Activated CD4-positive, CD25-positive, alpha-beta regulatory T cell treated with anti-CD3 and anti-CD28 coated beads, Interleukin-2, amount 50 U/mL, for 72 hours (primary cell): ENCODE measurements around the gene TEDC1.
A peak's percentile ranks its signal among the peaks of the same experiment; 100 is the strongest.

ENCODE experiments used
- DNase-seq: peaks from one replicate; pipeline ENCODE4 v3.0.0; 2021

The TEDC1 gene

DNA sequence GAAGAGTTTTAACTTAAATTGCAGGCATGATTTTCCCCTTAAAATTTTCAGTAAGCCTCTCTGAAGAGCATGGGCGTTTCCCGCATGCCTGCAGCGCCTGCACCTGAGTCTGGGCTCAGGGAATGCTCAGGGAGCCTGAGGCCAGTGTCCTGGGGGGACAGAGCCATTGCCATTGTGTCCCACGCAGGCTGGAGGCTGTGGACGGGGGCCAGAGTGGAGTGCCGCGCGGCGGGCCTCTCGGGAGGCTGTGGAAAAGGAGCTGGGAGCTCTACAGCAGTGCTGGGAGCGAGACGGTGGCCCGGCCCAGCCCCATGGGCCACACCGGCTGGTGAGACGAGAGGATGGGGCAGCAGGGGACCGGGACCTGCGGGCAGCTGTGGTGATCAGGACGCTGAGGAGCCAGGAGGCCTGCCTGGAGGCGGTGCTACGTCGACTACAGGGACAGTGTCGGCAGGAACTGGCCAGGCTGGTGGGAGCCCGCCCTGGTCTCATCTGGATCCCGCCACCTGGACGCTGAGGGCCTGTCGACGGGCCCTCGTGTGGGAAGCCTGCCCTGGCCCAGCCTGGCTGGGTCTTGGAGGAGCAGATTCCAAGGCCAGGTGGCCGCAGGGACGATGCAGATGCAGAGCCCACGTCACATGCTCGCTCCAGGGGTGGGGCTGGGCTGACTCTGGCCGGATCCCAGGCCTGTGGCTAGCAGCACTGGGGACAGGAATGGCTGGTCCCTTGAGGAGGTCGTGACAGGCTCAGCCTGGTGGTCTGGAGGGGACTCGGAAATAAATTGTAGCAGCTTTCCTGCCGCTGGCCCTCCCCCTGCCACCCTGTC, 7.6 kb downstream of the TEDC1 start:
- DNase-seq = no peak

DNA sequence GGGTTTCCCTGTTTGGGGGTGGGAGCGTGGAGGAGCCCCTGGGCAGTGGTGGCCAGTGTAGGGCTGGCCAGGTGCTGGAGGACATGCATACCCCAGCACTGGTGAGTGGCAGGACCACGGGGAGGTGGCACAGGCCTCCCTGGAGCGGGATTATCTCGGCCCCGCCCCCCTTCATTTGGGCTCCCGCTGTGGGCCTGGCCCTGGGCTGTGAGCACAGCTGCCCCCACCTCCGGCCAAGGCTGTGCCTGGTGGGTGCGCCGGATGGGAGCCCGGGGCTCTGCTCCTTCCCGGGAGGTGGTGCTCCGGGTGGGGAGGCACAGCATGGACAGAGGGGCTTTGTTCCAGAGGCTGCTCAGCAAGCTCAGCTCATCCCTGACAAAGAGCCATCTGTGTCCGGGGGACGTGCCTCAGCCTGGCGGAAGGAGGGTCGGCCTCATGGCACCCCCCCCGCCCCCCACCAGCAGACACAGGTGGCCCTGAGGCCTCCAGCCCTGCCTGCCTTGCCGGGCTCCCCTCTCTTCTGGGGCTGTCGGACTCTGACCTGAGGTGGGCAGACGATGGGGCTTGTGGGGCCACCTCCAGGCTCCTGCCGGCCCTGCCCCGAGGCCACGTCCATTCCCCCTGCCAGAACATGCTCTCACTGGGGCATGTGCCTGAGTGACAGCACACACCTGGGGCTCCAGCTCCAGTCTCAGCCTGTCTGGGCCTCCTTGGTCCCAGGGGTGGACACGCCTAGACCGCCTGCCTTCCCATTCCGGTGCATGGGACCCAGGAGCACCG, 8.4 kb downstream of the TEDC1 start:
- no peak for DNase-seq

GRCh38 chr14:105500036-105500725, 9.1 kb downstream of the TEDC1 start:
- no peak for DNase-seq

DNA sequence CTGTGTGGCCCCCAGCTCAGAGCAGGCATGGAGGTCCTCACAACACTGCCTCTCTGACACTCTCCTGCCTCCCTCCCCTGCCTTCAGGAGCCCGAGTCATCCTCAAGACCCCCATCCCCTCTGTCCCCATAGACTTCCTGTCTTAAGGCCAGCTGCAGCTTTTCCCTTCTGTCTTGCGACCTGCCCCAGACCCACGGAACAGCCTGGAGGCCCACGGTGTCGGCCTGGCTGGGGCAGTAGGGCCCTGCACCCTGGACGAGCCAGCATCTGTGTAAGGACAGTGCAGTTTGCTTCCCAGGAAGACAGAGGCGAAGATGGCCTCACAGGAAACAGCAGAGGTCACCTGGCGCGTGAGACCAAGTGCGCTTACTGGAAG, 9.7 kb downstream of the TEDC1 start:
- no peak for DNase-seq

- DNase-seq = no peak
These were observed 10.7 kb downstream of the TEDC1 start for GRCh38 chr14:105501504-105502291.

DNA sequence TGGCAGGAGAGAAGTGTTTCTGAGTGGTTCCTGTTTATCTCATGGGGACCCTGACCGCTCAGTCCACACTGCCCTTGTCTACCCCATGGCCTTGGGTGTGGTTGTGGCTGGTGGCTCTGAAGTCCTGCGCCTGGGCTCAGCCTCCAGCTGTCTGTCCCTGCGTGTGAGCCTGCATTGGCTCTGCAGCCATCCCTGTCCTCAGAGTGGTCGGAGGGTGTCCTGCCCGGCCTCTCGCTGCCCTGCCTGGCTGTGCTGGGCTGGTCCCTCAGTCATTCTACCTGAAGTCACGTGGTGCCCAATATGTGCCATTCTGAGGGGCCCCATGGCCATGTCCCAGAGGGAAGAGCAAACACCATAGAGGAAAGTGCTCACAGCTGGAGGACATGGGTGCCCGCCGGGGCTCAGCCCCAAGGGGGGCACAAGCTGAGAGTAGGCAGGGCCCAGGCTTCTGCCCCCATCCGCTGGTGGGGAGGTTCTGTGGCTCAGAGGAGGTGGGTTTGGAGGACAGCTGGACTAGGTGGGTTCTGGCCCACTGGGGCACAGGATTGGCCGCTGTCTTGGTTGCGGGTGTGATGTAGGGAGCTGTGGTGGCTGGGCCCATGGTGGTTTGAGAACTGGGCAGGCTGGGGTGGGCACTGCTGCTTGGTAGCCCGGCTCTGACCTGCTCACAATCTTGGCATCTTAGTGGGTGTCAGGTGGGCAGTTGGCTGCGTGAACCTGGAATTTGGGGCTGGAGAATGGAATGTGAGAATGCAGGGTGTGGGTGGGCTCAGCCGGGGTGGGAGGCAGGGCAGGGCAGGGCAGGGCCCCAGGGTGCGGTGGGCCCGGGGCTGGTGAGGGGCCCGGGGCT, 11.6 kb downstream of the TEDC1 start:
- no peak for DNase-seq

GRCh38 chr14:105503296-105503640, 12.2 kb downstream of the TEDC1 start:
- no peak for DNase-seq

- no peak for DNase-seq
These were observed 13.1 kb downstream of the TEDC1 start for GRCh38 chr14:105503935-105504692.

- no peak for DNase-seq
These were observed 14.1 kb downstream of the TEDC1 start for GRCh38 chr14:105505101-105505500.

DNA sequence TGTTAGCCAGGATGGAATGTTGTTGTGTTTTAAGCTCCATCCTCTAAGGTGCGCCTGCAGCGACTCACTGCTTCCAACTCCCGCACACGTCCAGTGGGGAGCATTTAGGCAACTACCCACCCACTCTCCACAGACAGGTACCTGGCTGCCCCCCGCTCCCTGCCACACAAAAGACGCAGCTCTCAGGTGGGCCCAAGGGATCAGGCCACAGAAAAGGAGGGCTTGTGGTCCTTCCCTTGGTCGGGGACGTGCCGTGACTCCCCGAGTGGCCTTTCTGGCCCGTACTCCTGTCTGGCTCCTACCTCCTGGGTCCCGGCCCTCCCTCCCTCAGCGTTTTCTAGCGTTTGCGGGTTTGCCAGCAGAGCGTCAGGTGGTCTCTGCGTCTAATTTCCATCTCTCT, 16.2 kb downstream of the TEDC1 start:
- no peak for DNase-seq

GRCh38 chr14:105508069-105508468, 17.0 kb downstream of the TEDC1 start:
- DNase-seq = no peak

DNA sequence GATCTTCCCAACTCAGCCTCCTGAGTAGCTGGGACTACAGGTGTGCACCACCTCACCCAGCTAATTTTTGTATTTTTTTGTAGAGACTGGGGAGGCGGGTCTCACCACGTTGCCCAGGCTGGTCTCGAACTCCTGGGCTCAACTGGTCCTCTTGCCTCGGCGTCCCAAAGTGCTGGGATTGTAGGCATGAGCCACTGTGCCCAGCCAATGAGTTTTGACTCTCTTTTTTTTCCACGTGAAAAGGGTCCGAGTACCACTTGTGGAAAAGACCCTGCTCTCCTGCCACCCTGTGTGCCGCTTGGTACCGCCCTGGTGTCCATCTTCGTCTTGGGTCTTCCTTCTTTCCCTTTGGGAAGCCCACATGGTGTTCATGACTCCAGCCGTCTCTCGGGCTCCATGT, 17.6 kb downstream of the TEDC1 start:
- no peak for DNase-seq

DNA sequence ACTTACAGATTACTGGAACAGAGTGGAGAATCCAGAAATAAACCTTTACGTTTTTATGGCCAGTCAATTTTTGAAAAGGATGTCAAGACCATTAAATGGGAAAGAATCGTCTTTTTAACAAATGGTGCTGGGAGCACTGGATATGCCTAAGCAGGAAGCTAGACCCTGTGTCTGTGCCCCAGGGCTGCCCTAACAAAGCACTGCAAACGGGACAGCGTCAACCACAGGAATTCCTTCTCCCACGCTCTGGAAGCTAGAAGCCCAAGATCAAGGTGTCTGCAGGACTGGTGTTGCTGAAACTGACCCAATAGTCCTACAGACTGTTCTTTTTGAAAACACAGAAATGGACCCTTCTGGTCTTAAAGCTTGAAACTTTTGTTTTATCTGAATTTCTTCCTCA, 26.1 kb downstream of the TEDC1 start:
- no peak for DNase-seq

GRCh38 chr14:105519946-105520698, 29.1 kb downstream of the TEDC1 start:
- no peak for DNase-seq

- DNase-seq = no peak
These were observed 34.3 kb downstream of the TEDC1 start for GRCh38 chr14:105525326-105525725.

GRCh38 chr14:105525861-105526775, 35.1 kb downstream of the TEDC1 start, which contains the start of gene TMEM121:
TSS of gene TMEM121 (plus strand) at chr14:105526583. CDS start at chr14:105528835, 2,252 bp downstream.
- peak; percentile 42 for DNase-seq

DNA sequence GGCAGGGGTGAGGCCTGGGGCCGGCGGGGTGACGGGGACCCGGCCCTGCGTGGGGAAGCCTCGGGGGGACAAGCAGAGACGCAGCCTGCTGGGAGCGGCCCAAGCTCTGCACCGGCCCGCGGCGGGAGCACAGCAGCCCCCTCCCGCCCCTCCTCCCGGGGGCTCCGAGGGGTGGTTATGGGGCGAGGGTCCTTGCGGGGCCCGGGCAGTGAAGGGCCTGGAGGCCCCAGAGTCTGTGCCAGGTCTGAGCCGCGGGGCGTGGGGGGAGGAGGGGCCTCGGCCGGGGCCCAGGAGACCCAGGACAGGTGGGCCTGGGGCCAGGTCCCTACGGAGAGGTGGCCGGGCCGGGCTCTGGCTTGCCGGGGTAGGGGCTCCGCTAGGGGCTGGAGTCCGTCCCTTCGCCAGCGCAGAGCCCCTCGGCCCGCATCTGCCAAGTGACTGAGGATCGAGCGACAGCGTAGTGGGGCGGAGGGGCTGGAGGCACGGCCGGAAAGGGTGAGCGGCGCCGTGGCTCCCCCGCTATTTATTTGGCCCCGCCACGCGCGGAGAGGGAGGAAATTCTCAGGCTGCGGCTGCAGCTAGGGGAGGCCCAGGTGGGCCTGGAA, 35.8 kb downstream of the TEDC1 start:
- DNase-seq = peak; percentile 34

- peak; percentile 32 for DNase-seq
These were observed 36.4 kb downstream of the TEDC1 start for GRCh38 chr14:105527381-105527825.
